Upper lobe of left lung (tissue), 6 donors: ENCODE measurements around the gene HOXC13. TPM values are rescaled to one million over a fixed set of nuclear protein-coding genes. Genes with fewer than 3 reads are reported as not detected.

Source experiments
- ATAC-seq, 2 donors: fragments of 200-7000 bp; cut with Tn5 transposase; one replicate each; pipeline ENCODE4 v1.9.1; 2022; ENCODE audit warnings: mild to moderate bottlenecking in 2 of 2, moderate library complexity in 2 of 2; ENCODE audit not compliant: low FRiP score in 2 of 2
- DNase-seq, 2 donors: peaks; one replicate each; pipeline ENCODE4 v3.0.0-alpha.2; 2019 to 2020
- H3K27ac ChIP-seq, 4 donors: fragments of 200-600 bp; sonication (generic); one replicate each; pipeline ENCODE4 v1.5.1; 2016 to 2019
- H3K27me3 ChIP-seq, 4 donors: fragments of 200-600 bp; sonication (generic); one replicate each; pipeline ENCODE4 v1.5.1; 2017 to 2019
- H3K36me3 ChIP-seq, 4 donors: fragments of 200-600 bp; sonication (generic); one replicate each; pipeline ENCODE4 v1.5.1; 2016 to 2019
- H3K4me1 ChIP-seq, 4 donors: fragments of 200-600 bp; sonication (generic); one replicate each; pipeline ENCODE4 v1.5.1; 2018 to 2019
- H3K4me3 ChIP-seq, 4 donors: fragments of 200-600 bp; sonication (generic); one replicate each; pipeline ENCODE4 v1.5.1; 2017 to 2019; ENCODE audit warnings: mild to moderate bottlenecking in 2 of 4, moderate library complexity in 1 of 4
- H3K9me3 ChIP-seq, 4 donors: fragments of 200-600 bp; sonication (generic); one replicate each; pipeline ENCODE4 v1.5.1; 2018 to 2019
- CTCF ChIP-seq, 6 experiments: fragments of 450-650 bp in 4 of 6; fragments of 200-600 bp in 2 of 6; sonication (generic) in 2 of 6; IDR thresholded peaks; one replicate each; pipeline ENCODE4 v1.5.1; 2016 to 2019; ENCODE audit warnings: antibody characterized with exemption in 6 of 6
- EP300 ChIP-seq, 4 donors: sonication (generic); formaldehyde crosslinking; IDR thresholded peaks; one replicate each; pipeline ENCODE4 v1.5.1; 2017; ENCODE audit warnings: antibody characterized with exemption in 4 of 4, control low read depth in 2 of 4
- POLR2A ChIP-seq, 4 donors: fragments of 450-650 bp; IDR thresholded peaks; one replicate each; pipeline ENCODE4 v1.5.1; 2016 to 2017; ENCODE audit warnings: antibody characterized with exemption in 4 of 4, mild to moderate bottlenecking in 2 of 4
- POLR2AphosphoS5 ChIP-seq, 2 donors: sonication (generic); formaldehyde crosslinking; IDR thresholded peaks; one replicate each; pipeline ENCODE4 v1.5.1; 2017; ENCODE audit warnings: antibody characterized with exemption in 2 of 2
- WGBS, 2 donors: methylation state at CpG; one replicate each; pipeline ENCODE4 v1.1.5; 2017 to 2018; 5-methylcytosine and 5-hydroxymethylcytosine counted together
- total RNA-seq, 6 donors: library from RNA; depleted of rRNA in 4 of 6; stranded (reverse); fragments of >200 nt in 4 of 6; gene quantifications; one replicate each; pipeline versions ENCODE4 v1.1.0 to v1.2.1, GENCODE V29; 2016 to 2021
- donor health status: DM: no; HTN: no; CAD: no; lungs with moderate emphysema.
- donor health status: DM: no; HTN: yes; CAD: no; lungs with severe emphysema.

Gene HOXC13
- total RNA-seq, 6 donors from 2014 or later, result not detected

- Histone ChIP-seq H3K27me3 (peaks cover 1 to 66% (median 21%) of the 10 kb centered on the region in 4 donors), H3K27ac (no peak overlapping the region), H3K4me3 (no peak overlapping the region), H3K4me1 (no peaks in the 10 kb centered on the region), H3K36me3 (no peaks in the 10 kb centered on the region), H3K9me3 (no peaks in the 10 kb centered on the region)
- TF ChIP-seq EP300 (IDR thresholded peaks at IDR 0.05) (no peak), POLR2A (IDR thresholded peaks at IDR 0.05) (no peak), CTCF (IDR thresholded peaks at IDR 0.05) (no peak), POLR2AphosphoS5 (IDR thresholded peaks at IDR 0.05) (no peak)
- 4 to 8% methylated on average over 38 to 51 of the region's 51 CpGs for WGBS, 2 donors
- DNase-seq (no peak), ATAC-seq (no peak)
These were observed 6.5 kb downstream of the HOXC13 start for GRCh38 chr12:53944907-53945847.

- Histone ChIP-seq H3K36me3 (no peaks in the 10 kb centered on the region), H3K27ac (no peak overlapping the region), H3K27me3 (peaks cover 1 to 79% (median 33%) of the 10 kb centered on the region in 4 donors), H3K9me3 (no peaks in the 10 kb centered on the region), H3K4me1 (peaks cover 0 to 16% (median 1%) of the 10 kb centered on the region in 4 donors), H3K4me3 (no peak overlapping the region)
- no peak for DNase-seq
- TF ChIP-seq CTCF (IDR thresholded peaks at IDR 0.05), result no peak
- no peak for ATAC-seq
These were observed 9.1 kb downstream of the HOXC13 start for GRCh38 chr12:53947743-53948142.

- H3K27ac ChIP-seq, result no peak overlapping the region
- WGBS, 2 donors, result 42 to 43% methylated on average over 4 to 9 of the region's 9 CpGs
- ATAC-seq (no peak), DNase-seq (peak in 1 of 2 donors; percentile 15)
- H3K36me3 ChIP-seq, result no peaks in the 10 kb centered on the region
- H3K9me3 ChIP-seq, result no peaks in the 10 kb centered on the region
- no peak for TF ChIP-seq POLR2AphosphoS5 (IDR thresholded peaks at IDR 0.05)
- TF ChIP-seq POLR2A (IDR thresholded peaks at IDR 0.05), result no peak
- TF ChIP-seq CTCF (IDR thresholded peaks at IDR 0.05), result no peak
- H3K4me1 ChIP-seq, result peaks cover 0 to 21% (median 1%) of the 10 kb centered on the region in 4 donors
- peaks cover 1 to 81% (median 37%) of the 10 kb centered on the region in 4 donors for H3K27me3 ChIP-seq
- no peak overlapping the region for H3K4me3 ChIP-seq
These were observed 10.3 kb downstream of the HOXC13 start for GRCh38 chr12:53948650-53949593.

- Histone ChIP-seq H3K9me3 (no peaks in the 10 kb centered on the region), H3K4me3 (no peak overlapping the region), H3K27me3 (peaks cover 1 to 82% (median 40%) of the 10 kb centered on the region in 4 donors), H3K36me3 (no peaks in the 10 kb centered on the region), H3K27ac (no peak overlapping the region), H3K4me1 (peaks cover 0 to 22% (median 1%) of the 10 kb centered on the region in 4 donors)
- TF ChIP-seq EP300 (IDR thresholded peaks at IDR 0.05) (no peak), CTCF (IDR thresholded peaks at IDR 0.05) (no peak), POLR2AphosphoS5 (IDR thresholded peaks at IDR 0.05) (no peak), POLR2A (IDR thresholded peaks at IDR 0.05) (no peak)
- WGBS, 2 donors, result 5 to 6% methylated on average over 23 to 33 of the region's 34 CpGs
- ATAC-seq (peak in 1 of 2 donors; percentile 20), DNase-seq (peak in 1 of 2 donors; percentile 70)
These were observed 11.2 kb downstream of the HOXC13 start for GRCh38 chr12:53949631-53950436.
